Loucy (cell line): ENCODE results near the gene COL25A1.

Source experiments
- EZH2phosphoT487 ChIP-seq: fragments of 200-600 bp; IDR thresholded peaks from 2 replicates; pipeline ENCODE4 v1.6.1; 2018; ENCODE audit warnings: antibody characterized with exemption, mild to moderate bottlenecking, moderate library complexity, borderline replicate concordance
- TF ChIP-seq, protein P1 (sequence below): fragments of 200-600 bp; sonication (generic); conservative IDR thresholded peaks from 2 replicates; pipeline ENCODE4 v1.5.1; 2014; ENCODE audit warnings: mild to moderate bottlenecking, antibody characterized with exemption, low read length

DNA sequence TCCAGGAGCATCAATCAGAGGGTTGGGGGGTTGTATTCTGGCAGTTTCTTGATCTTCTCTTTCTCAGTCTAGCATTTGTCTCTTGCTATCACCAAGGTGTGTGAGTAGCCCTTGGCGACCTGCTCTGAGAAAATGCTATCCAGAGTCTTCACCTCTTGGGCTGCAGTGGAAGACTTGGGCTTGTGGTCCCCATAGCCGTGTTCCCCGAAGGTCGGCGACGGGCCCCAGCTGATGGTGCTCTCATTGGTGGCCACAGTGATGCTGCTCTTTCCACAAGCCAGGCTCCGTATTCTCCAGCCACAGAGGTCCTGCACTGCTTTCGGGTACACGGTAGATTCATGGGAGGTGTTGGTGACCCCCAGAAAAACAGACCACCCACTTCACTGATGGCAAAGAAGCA is 513.7 kb downstream of the COL25A1 start:
- TF ChIP-seq, protein P1, sequence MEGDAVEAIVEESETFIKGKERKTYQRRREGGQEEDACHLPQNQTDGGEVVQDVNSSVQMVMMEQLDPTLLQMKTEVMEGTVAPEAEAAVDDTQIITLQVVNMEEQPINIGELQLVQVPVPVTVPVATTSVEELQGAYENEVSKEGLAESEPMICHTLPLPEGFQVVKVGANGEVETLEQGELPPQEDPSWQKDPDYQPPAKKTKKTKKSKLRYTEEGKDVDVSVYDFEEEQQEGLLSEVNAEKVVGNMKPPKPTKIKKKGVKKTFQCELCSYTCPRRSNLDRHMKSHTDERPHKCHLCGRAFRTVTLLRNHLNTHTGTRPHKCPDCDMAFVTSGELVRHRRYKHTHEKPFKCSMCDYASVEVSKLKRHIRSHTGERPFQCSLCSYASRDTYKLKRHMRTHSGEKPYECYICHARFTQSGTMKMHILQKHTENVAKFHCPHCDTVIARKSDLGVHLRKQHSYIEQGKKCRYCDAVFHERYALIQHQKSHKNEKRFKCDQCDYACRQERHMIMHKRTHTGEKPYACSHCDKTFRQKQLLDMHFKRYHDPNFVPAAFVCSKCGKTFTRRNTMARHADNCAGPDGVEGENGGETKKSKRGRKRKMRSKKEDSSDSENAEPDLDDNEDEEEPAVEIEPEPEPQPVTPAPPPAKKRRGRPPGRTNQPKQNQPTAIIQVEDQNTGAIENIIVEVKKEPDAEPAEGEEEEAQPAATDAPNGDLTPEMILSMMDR, result no peak
- no peak for TF ChIP-seq EZH2phosphoT487
